Muscle of back (tissue), 11 donors: ENCODE measurements around the gene HORMAD2. TPM values are rescaled to one million over a fixed set of nuclear protein-coding genes. Genes with fewer than 3 reads are reported as not detected.
"Not testable (repeated sequence)": the region's sequence is repeated elsewhere in the genome, so short reads cannot be mapped to it uniquely, and the experiment has no call there.

Source experiments
- DNase-seq, 3 donors: peaks; one replicate each; pipeline versions ENCODE4 v3.0.0 to v3.0.0-alpha.2; 2013
- polyA plus RNA-seq, 10 donors: library from polyadenylated mRNA; unstranded; fragments of 120-200 nt; gene quantifications; one replicate each; pipeline ENCODE4 v1.2.1, GENCODE V29; 2013; ENCODE audit not compliant: insufficient read length in 10 of 10

HORMAD2 gene
- polyA plus RNA-seq, 10 donors, result 0.15 TPM; not detected in 9

GRCh38 chr22:30188911-30189310, 108.6 kb downstream of the HORMAD2 start:
- DNase-seq, result no peak

- peak in 1 of 3 donors; percentile 44 for DNase-seq
Measured at GRCh38 chr22:30190574-30190973, 110.3 kb downstream of the HORMAD2 start.

GRCh38 chr22:30191040-30191701, 110.9 kb downstream of the HORMAD2 start:
- no peak for DNase-seq

- no peak for DNase-seq
Measured at GRCh38 chr22:30192427-30192826, 112.2 kb downstream of the HORMAD2 start.

GRCh38 chr22:30193031-30193775, 112.9 kb downstream of the HORMAD2 start:
- DNase-seq, result no peak

GRCh38 chr22:30195245-30196140, 115.2 kb downstream of the HORMAD2 start:
- DNase-seq, result peak in 2 of 3 donors; percentile 86 to 92

GRCh38 chr22:30196141-30196879, 116.0 kb downstream of the HORMAD2 start:
- peak; percentile 91 to 99 (median 95) for DNase-seq

- no peak for DNase-seq
Measured at GRCh38 chr22:30196880-30197336, 116.6 kb downstream of the HORMAD2 start.

- no peak for DNase-seq
Measured at GRCh38 chr22:30197389-30197788, 117.1 kb downstream of the HORMAD2 start.

- no peak for DNase-seq
Measured at GRCh38 chr22:30198152-30198825, 118.0 kb downstream of the HORMAD2 start.

GRCh38 chr22:30198921-30199320, 118.7 kb downstream of the HORMAD2 start:
- DNase-seq, result no peak

- DNase-seq, result not testable (repeated sequence)
Measured at GRCh38 chr22:30200905-30201304, 120.6 kb downstream of the HORMAD2 start.

- peak in 1 of 3 donors; percentile 74 for DNase-seq
Measured at GRCh38 chr22:30201945-30202344, 121.7 kb downstream of the HORMAD2 start.

- DNase-seq, result peak in 2 of 3 donors; percentile 59 to 83
Measured at GRCh38 chr22:30202531-30203006, 122.3 kb downstream of the HORMAD2 start.

- no peak for DNase-seq
Measured at GRCh38 chr22:30204015-30204741, 123.9 kb downstream of the HORMAD2 start.

GRCh38 chr22:30204742-30205111, 124.5 kb downstream of the HORMAD2 start:
- DNase-seq, result peak in 2 of 3 donors; percentile 54 to 75

- DNase-seq, result peak; percentile 55 to 81 (median 77)
Measured at GRCh38 chr22:30205281-30206115, 125.2 kb downstream of the HORMAD2 start.

- DNase-seq, result peak in 1 of 3 donors; percentile 88
Measured at GRCh38 chr22:30206944-30207343, 126.7 kb downstream of the HORMAD2 start.
